GM19025 (cell line): ENCODE results near the gene CDCA3.
"Not testable (repeated sequence)": the region's sequence is repeated elsewhere in the genome, so short reads cannot be mapped to it uniquely, and the experiment has no call there.

ENCODE experiments used
- ATAC-seq: cut with Tn5 transposase; IDR thresholded peaks from one replicate; pipeline ENCODE4 v1.9.1; 2021; ENCODE audit warnings: mild to moderate bottlenecking, low read depth, moderate library complexity; ENCODE audit not compliant: unreplicated experiment

Gene CDCA3

GRCh38 chr12:6851153-6851920 lies at the start of gene CDCA3:
TSS of gene CDCA3 (minus strand) at chr12:6851286. CDS start at chr12:6850952, 334 bp downstream.
- peak; percentile 37 for ATAC-seq

DNA sequence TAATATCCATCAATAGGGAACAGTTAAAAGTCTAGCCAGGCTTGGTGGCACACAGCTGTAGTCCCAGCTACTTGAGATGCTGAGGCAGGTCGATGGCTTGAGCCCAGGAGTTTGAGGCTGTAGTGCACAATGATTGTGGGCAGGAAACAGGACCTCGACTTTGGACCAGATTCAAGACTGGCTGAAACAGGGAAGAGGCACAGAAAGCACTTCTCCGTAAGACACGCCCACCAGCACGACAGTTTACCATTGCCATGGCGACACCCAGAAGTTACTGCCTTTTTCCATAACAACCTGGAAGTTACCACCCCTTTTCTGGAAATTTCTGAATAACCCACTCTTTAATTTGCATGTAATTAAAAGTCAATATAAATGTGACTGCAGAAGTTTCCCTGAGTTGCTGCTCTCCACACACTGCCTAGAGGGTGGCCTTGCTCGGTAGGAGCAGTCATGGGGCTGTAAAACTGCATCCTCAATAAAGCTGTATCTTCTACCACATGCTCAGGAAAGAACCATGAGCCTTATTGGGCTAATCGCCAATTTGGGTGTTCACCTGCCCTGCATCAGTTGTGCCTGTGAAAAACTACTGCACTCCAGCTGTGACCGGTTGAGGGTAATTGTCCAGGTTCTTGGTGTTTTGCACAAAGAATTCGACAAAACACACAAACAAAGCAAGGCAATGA lies 48.9 kb upstream of the CDCA3 start:
- no peak for ATAC-seq

DNA sequence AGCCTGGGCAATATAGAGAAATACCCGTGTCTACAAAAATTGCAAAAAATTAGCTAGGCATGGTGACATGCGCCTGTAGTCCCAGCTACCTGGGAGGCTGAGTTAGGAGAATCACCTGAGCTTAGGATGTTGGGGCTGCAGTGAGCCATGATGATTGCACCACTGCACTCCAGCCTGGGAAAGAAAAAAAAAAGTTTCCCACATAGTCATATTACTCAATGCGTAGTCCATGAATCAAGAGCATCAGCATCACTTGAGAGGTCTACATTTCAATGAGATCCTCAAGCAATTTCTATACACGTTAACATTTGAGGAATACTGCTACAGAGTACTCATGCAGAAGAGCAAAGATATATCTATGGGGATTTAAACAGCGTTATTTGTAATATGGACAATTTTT lies 48.3 kb upstream of the CDCA3 start:
- no peak for ATAC-seq

DNA sequence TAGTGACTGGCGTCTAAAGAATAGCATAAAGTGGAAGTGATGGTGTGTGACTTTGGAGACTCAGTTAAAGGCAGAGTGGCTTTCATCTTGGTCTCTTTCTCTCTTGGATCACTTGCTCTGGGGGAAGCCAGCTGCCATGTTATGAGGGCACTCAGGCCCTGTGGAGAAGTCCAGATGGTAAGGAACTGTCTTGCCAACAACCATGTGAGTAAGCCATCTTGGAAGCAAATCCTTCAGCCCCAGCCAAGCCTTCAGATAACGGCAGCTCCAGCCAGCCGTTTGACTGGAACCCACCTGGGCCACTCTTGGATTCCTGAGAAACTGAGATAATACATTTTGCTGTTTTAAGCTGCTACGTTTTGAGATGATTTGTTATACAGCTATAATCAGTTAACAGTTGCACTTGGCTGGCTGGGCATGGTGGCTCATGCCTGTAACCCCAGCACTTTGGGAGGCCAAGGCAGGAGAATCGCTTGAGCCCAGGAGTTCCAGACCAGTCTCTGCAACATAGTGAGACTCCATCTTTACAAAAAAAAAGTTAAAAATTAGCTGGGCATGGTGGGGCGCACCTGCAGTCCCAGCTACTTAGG lies 45.9 kb upstream of the CDCA3 start:
- ATAC-seq, result no peak

DNA sequence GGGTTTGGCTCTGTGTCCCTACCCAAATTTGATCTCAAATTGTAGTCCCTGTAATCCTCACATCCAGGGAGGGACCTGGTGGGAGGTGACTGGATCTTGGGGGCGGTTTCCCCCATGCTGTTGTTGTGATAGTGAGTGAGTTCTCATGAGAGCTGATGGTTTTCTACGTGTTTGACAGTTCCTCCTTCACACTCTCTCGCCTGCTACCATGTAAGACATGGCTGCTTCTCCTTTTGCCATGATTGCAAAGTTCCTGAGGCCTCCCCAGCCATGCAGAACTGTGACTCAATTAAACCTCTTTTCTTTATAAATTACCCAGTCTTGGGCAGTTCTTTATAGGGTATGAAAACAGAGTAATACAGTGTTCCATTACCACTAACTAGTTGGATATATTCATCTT lies 43.2 kb upstream of the CDCA3 start:
- no peak for ATAC-seq

DNA sequence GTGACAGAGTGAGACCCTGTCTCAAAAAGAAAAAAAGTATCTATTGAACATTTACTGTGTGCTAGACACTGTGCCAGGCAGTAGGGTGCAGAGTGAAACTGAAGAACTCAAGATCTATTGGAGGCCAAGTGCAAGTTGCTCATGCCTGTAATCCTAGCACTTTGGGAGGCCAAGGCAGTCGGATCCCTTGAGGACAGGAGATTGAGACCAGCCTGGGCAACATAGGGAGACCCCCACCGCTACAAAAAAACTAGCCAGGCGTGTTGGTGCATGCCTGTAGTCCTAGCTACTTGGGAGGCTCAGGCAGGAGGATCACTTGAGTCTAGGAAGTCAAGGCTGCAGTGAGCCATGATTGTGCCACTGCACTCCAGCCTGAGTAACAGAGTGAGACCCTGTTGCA lies 41.6 kb upstream of the CDCA3 start:
- not testable (repeated sequence) for ATAC-seq

GRCh38 chr12:6891646-6892001 lies 40.5 kb upstream of the CDCA3 start:
- no peak for ATAC-seq

GRCh38 chr12:6890789-6891645 lies 39.9 kb upstream of the CDCA3 start:
- ATAC-seq, result peak; percentile 91

- not testable (repeated sequence) for ATAC-seq
Observed at GRCh38 chr12:6889775-6890573, 38.9 kb upstream of the CDCA3 start.

DNA sequence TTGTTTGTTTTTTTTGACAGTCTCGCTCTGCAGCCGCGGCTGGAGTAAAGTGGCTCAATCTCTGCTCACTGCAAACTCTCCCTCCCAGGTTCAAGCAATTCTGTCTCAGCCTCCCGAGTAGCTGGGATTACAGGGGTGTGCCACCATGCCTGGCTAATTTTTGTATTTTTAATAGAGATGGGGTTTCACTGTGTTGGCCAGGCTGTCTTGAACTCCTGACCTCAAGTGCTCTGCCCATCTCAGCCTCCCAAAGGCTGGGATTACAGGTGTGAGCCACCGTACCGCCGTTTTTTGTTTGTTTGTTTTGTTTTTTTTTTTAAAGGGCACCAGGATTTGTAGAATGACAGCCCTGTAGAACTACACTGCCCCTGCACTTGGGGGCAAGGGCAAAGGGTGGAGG lies 37.7 kb upstream of the CDCA3 start:
- not testable (repeated sequence) for ATAC-seq

DNA sequence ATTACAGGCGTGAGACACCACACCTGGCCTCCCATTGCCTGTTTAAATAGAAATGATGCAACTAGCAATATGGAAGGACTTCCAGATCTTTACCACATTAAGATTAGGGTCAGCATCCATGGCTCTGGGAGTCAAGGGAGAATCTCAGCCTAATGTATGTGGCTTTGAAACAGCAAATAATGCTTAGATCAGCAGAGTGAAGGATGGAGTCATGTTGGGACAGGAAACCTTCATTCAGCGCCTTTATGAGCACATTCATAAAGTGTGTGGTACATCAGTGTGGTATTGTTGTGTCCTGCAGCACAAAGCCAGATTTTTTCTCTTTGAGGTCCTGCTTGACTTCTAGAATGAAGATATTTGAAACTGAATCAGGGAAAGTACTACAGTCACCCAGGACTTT lies 37.3 kb upstream of the CDCA3 start:
- ATAC-seq, result no peak

GRCh38 chr12:6887460-6887859 lies 36.4 kb upstream of the CDCA3 start:
- no peak for ATAC-seq

DNA sequence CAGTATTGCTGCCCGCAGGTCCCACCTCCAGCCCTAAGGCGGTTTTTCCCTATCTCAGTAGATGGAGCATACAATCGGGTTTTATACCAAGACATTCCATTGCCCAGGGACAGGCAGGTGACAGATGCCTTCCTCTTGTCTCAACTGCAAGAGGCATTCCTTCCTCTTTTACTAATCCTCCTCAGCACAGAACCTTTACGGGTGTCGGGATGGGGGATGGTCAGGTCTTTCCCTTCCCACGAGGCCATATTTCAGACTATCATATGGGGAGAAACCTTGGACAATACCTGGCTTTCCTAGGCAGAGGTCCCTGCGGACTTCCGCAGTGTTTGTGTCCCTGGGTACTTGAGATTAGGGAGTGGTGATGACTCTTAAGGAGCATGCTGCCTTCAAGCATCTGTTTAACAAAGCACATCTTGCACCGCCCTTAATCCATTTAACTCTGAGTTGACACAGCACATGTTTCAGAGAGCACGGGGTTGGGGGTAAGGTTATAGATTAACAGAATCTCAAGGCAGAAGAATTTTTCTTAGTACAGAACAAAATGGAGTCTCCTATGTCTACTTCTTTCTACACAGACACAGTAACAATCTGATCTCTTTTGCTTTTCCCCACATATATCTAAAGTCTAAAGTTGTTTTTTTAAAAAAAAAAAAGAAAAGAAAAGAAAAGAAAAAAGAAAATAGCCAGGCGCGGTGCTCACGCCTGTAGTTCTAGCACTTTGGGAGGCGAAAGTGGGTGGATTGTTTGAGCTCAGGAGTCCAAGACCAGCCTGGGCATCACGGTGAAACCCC lies 35.3 kb upstream of the CDCA3 start:
- not testable (repeated sequence) for ATAC-seq

DNA sequence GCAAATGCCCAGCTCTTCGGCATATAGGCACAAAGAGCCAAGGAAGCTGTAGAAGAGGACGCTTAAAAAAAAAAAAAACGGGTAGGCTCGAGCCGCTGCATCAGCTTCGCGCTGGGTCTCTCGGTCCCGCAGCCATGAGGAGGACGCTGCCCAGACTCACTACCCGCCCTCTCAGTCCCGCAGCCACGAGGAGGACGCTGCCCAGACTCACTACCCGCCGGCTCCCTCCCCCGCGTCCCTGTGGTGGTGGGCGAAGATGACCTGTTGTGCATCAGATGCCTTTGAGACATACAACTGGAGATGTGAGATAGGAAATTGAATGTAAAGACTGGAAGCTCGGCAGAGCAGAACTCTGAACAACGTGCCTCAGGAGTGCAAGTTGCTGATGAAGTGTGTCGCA lies 33.5 kb upstream of the CDCA3 start:
- no peak for ATAC-seq

DNA sequence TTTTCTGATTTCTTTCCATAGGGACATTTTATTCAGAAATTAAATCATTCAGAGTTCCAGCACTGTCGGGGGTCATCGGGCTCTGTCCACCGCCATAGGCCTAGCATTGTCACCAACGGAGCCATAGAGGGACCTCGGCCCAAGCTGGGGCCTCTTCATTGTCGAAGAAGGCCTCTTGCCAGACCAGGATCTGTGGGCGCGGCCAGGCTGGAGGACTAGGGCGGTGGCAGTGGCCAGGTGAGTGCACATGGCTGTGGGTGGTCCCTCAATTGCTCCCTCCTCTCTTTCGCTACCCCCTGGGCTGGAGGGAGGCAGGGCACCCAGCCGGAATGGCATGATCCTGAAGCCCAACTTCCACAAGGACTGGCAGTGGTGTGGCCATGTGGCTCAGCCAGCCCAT lies 32.6 kb upstream of the CDCA3 start:
- ATAC-seq, result no peak

DNA sequence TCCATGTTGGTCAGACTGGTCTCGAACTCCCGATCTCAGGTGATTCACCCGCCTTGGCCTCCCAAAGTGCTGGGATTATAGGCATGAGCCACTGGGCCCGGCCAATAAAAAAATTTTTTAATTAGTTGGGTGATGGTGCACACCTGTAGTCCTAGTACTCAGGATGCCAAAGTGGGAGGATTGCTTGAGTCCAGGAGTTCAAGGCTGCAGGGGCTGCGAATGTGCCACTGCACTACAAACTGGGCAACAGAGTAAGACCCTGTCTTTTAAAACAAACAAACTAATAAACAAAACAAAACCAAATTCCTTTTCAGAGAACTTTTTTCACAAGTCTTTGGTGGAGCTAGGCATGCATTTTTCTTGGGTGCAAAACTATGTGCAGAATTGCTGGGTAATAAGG lies 32.2 kb upstream of the CDCA3 start:
- no peak for ATAC-seq

DNA sequence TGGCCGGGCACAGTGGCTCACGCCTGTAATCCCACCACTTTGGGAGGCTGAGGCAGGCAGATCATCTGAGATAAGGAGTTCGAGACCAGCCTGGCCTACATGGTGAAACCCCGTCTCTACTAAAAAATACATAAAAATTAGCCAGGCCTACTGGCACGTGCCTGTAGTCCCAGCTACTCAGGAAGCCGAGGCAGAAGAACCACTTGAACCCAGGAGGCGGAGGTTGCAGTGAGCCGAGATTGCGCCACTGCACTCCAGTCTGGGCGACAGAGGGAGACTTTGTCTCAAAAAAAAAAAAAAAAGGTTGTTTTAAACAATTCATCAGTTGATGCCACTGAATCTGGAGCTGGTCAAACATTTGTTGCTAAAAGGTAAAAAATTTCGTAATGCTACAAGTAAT lies 28.7 kb upstream of the CDCA3 start:
- not testable (repeated sequence) for ATAC-seq

GRCh38 chr12:6874015-6874368 lies 22.9 kb upstream of the CDCA3 start:
- not testable (repeated sequence) for ATAC-seq
